Stomach (tissue), 9 donors: Measurements from ENCODE around the gene TBP. TPM values are rescaled to one million over a fixed set of nuclear protein-coding genes. Genes with fewer than 3 reads are reported as not detected.

Experiments used
- DNase-seq, 2 donors: peaks; one replicate each; pipeline versions ENCODE4 v3.0.0 to v3.0.0-alpha.2; 2013 to 2019
- H3K27ac ChIP-seq, 5 donors: fragments of 200-600 bp in 4 of 5; sonication (generic) in 4 of 5; one replicate each; pipeline ENCODE4 v1.5.1; 2013 to 2019; ENCODE audit warnings: mild to moderate bottlenecking in 1 of 5, moderate library complexity in 1 of 5
- H3K27me3 ChIP-seq, 3 donors: fragments of 200-600 bp; sonication (generic); one replicate each; pipeline ENCODE4 v1.5.1; 2017 to 2019; ENCODE audit warnings: mixed run types in 1 of 3
- H3K36me3 ChIP-seq, 4 donors: fragments of 200-600 bp; sonication (generic); 1 replicate in 3 of 4; 2 replicates in 1 of 4; pipeline ENCODE4 v1.5.1; 2016 to 2019
- H3K4me1 ChIP-seq, 4 donors: fragments of 200-600 bp; sonication (generic); one replicate each; pipeline ENCODE4 v1.5.1; 2016 to 2019
- H3K4me3 ChIP-seq, 4 donors: fragments of 200-600 bp; sonication (generic) in 3 of 4; one replicate each; pipeline ENCODE4 v1.5.1; 2016 to 2019; ENCODE audit warnings: mild to moderate bottlenecking in 1 of 4
- H3K9me3 ChIP-seq, 4 donors: fragments of 200-600 bp; sonication (generic); one replicate each; pipeline ENCODE4 v1.5.1; 2016 to 2019
- CTCF ChIP-seq, 7 experiments: fragments of 450-650 bp in 4 of 7; fragments of 200-600 bp in 3 of 7; sonication (generic) in 3 of 7; IDR thresholded peaks; one replicate each; pipeline ENCODE4 v1.5.1; 2016 to 2019; ENCODE audit warnings: antibody characterized with exemption in 7 of 7, control low read depth in 2 of 7, mild to moderate bottlenecking in 1 of 7
- EP300 ChIP-seq: sonication (generic); formaldehyde crosslinking; IDR thresholded peaks from one replicate; pipeline ENCODE4 v1.6.1; 2017; ENCODE audit warnings: antibody characterized with exemption
- POLR2A ChIP-seq, 4 donors: fragments of 450-650 bp; IDR thresholded peaks; one replicate each; pipeline ENCODE4 v1.6.1; 2016; ENCODE audit warnings: antibody characterized with exemption in 4 of 4, control low read depth in 2 of 4, mild to moderate bottlenecking in 1 of 4, moderate library complexity in 1 of 4
- POLR2AphosphoS5 ChIP-seq, 3 donors: sonication (generic); formaldehyde crosslinking; IDR thresholded peaks; one replicate each; pipeline ENCODE4 v1.6.1; 2016; ENCODE audit warnings: antibody characterized with exemption in 3 of 3
- WGBS, 5 donors: extraction: QIAGEN DNeasy Blood & Tissue Kit in 3 of 5; methylation state at CpG; one replicate each; pipeline versions ENCODE4 v1.1.5 to v1.1.7; 2013 to 2018; 5-methylcytosine and 5-hydroxymethylcytosine counted together
- intact Hi-C: fragments of 100-400 bp; cut with DNase I; formaldehyde crosslinking; loops from one replicate; pipeline ENCODE4 v1.15.1; 2023; ENCODE audit warnings: low total_unique reads
- polyA plus RNA-seq, 3 donors: library from polyadenylated mRNA; stranded (reverse); fragments of 200-250 nt; gene quantifications; one replicate each; pipeline ENCODE4 v1.2.3, GENCODE V29; 2013
- total RNA-seq, 5 donors: library from RNA; depleted of rRNA; stranded (reverse); fragments of >200 nt; gene quantifications; one replicate each; pipeline versions ENCODE4 v1.1.0 to v1.2.3, GENCODE V29; 2014 to 2016
- donor health status: healthy with polysubstance abuse.
- donor health status: Bipolar disorder and iron deficiency.
- donor health status: healthy.

Gene TBP
- total and polyA plus RNA-seq, 8 donors: 6.2 to 50.2 (median 13.5) TPM

- 1 to 2% (median 2%) methylated on average over 7 of the region's 7 CpGs for WGBS, 5 donors
- Histone ChIP-seq H3K4me1 (peaks cover 39 to 70% (median 53%) of the 10 kb centered on the region in 4 donors), H3K4me3 (peak overlapping the region; percentile 87 to 98 (median 94)), H3K27ac (peak overlapping the region; percentile 90 to 98 (median 96)), H3K9me3 (no peaks in the 10 kb centered on the region), H3K36me3 (peaks cover 5 to 39% (median 37%) of the 10 kb centered on the region in 4 donors), H3K27me3 (no peaks in the 10 kb centered on the region)
- TF ChIP-seq POLR2A (IDR thresholded peaks at IDR 0.05): no peak
- TF ChIP-seq CTCF (IDR thresholded peaks at IDR 0.05): no peak
- TF ChIP-seq POLR2AphosphoS5 (IDR thresholded peaks at IDR 0.05): no peak
- TF ChIP-seq EP300: no peak
- DNase-seq: no peak
- intact Hi-C loops: no loop called here
Measured at GRCh38 chr6:170554796-170555137, 598 bp downstream of the TBP start.

- peak overlapping the region in 1 of 5 donors; percentile 97 for H3K27ac ChIP-seq
- no peak for DNase-seq
- no peaks in the 10 kb centered on the region for H3K9me3 ChIP-seq
- intact Hi-C loops: no loop called here
- peak overlapping the region; percentile 87 to 98 (median 94) for H3K4me3 ChIP-seq
- WGBS, 5 donors: 40 to 59% (median 55%) methylated on average over 3 of the region's 3 CpGs
- no peaks in the 10 kb centered on the region for H3K27me3 ChIP-seq
- TF ChIP-seq POLR2AphosphoS5 (IDR thresholded peaks at IDR 0.05) (no peak), EP300 (no peak), CTCF (IDR thresholded peaks at IDR 0.05) (no peak), POLR2A (IDR thresholded peaks at IDR 0.05) (no peak)
- H3K36me3 ChIP-seq: peaks cover 5 to 39% (median 34%) of the 10 kb centered on the region in 4 donors
- peaks cover 33 to 65% (median 48%) of the 10 kb centered on the region in 4 donors for H3K4me1 ChIP-seq
Measured at GRCh38 chr6:170555305-170555704, 1.1 kb downstream of the TBP start.

- H3K36me3 ChIP-seq: peaks cover 29 to 98% (median 90%) of the 10 kb centered on the region in 4 donors
- peak; percentile 37 to 40 for DNase-seq
- 38 to 63% (median 42%) methylated on average over 4 of the region's 4 CpGs for WGBS, 5 donors
Measured at GRCh38 chr6:170561555-170561954, 7.4 kb downstream of the TBP start.

GRCh38 chr6:170564936-170565530 lies 10.9 kb downstream of the TBP start:
- H3K27ac ChIP-seq: no peak overlapping the region
- peaks cover 34 to 97% (median 90%) of the 10 kb centered on the region in 4 donors for H3K36me3 ChIP-seq
- no peak for DNase-seq
- no peak overlapping the region for H3K4me3 ChIP-seq
- TF ChIP-seq POLR2AphosphoS5 (IDR thresholded peaks at IDR 0.05): no peak
- TF ChIP-seq CTCF (IDR thresholded peaks at IDR 0.05): no peak
- no peak for TF ChIP-seq POLR2A (IDR thresholded peaks at IDR 0.05)
- TF ChIP-seq EP300: no peak
- H3K9me3 ChIP-seq: no peaks in the 10 kb centered on the region
- H3K4me1 ChIP-seq: peaks cover 0 to 18% (median 9%) of the 10 kb centered on the region in 4 donors
- no peaks in the 10 kb centered on the region for H3K27me3 ChIP-seq
- 94 to 98% (median 98%) methylated on average over 7 to 8 of the region's 8 CpGs for WGBS, 5 donors
- intact Hi-C loops: no loop called here

More at GRCh38 chr6:170561555-170561954, 7.4 kb downstream of the TBP start:
- intact Hi-C loops: no loop called here
- Histone ChIP-seq H3K4me1 (peaks cover 0 to 39% (median 15%) of the 10 kb centered on the region in 4 donors), H3K9me3 (no peaks in the 10 kb centered on the region), H3K27ac (peak overlapping the region in 1 of 5 donors; percentile 12), H3K4me3 (no peak overlapping the region), H3K27me3 (no peaks in the 10 kb centered on the region)
- no peak for TF ChIP-seq EP300
